ENCODE results near the gene C22orf39.

GRCh38 chr22:19461506-19461905, 14.0 kb upstream of the C22orf39 start:
- TF ChIP-seq TAF1 (conservative IDR thresholded peaks at IDR 0.05) (no peak), MAX (IDR thresholded peaks at IDR 0.05) (no peak), HNF4A (conservative IDR thresholded peaks at IDR 0.05) (no peak)
- TF ChIP-seq, protein P1, sequence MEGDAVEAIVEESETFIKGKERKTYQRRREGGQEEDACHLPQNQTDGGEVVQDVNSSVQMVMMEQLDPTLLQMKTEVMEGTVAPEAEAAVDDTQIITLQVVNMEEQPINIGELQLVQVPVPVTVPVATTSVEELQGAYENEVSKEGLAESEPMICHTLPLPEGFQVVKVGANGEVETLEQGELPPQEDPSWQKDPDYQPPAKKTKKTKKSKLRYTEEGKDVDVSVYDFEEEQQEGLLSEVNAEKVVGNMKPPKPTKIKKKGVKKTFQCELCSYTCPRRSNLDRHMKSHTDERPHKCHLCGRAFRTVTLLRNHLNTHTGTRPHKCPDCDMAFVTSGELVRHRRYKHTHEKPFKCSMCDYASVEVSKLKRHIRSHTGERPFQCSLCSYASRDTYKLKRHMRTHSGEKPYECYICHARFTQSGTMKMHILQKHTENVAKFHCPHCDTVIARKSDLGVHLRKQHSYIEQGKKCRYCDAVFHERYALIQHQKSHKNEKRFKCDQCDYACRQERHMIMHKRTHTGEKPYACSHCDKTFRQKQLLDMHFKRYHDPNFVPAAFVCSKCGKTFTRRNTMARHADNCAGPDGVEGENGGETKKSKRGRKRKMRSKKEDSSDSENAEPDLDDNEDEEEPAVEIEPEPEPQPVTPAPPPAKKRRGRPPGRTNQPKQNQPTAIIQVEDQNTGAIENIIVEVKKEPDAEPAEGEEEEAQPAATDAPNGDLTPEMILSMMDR (IDR thresholded peaks at IDR 0.05; ENCODE audit: low read depth, low read length, missing input control), result no peak
- TF ChIP-seq, protein P2, sequence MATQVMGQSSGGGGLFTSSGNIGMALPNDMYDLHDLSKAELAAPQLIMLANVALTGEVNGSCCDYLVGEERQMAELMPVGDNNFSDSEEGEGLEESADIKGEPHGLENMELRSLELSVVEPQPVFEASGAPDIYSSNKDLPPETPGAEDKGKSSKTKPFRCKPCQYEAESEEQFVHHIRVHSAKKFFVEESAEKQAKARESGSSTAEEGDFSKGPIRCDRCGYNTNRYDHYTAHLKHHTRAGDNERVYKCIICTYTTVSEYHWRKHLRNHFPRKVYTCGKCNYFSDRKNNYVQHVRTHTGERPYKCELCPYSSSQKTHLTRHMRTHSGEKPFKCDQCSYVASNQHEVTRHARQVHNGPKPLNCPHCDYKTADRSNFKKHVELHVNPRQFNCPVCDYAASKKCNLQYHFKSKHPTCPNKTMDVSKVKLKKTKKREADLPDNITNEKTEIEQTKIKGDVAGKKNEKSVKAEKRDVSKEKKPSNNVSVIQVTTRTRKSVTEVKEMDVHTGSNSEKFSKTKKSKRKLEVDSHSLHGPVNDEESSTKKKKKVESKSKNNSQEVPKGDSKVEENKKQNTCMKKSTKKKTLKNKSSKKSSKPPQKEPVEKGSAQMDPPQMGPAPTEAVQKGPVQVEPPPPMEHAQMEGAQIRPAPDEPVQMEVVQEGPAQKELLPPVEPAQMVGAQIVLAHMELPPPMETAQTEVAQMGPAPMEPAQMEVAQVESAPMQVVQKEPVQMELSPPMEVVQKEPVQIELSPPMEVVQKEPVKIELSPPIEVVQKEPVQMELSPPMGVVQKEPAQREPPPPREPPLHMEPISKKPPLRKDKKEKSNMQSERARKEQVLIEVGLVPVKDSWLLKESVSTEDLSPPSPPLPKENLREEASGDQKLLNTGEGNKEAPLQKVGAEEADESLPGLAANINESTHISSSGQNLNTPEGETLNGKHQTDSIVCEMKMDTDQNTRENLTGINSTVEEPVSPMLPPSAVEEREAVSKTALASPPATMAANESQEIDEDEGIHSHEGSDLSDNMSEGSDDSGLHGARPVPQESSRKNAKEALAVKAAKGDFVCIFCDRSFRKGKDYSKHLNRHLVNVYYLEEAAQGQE (IDR thresholded peaks at IDR 0.05), result no peak
- TF ChIP-seq, protein P3, sequence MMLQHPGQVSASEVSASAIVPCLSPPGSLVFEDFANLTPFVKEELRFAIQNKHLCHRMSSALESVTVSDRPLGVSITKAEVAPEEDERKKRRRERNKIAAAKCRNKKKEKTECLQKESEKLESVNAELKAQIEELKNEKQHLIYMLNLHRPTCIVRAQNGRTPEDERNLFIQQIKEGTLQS (IDR thresholded peaks at IDR 0.05), result no peak

Measured in liver (tissue), 3 donors.